ENCODE results near the gene MUC13. TPM values are rescaled to one million over a fixed set of nuclear protein-coding genes. Genes with fewer than 3 reads are reported as not detected.

MUC13 gene
- total RNA-seq, 1 experiment from 2014 or later, result not detected

DNA sequence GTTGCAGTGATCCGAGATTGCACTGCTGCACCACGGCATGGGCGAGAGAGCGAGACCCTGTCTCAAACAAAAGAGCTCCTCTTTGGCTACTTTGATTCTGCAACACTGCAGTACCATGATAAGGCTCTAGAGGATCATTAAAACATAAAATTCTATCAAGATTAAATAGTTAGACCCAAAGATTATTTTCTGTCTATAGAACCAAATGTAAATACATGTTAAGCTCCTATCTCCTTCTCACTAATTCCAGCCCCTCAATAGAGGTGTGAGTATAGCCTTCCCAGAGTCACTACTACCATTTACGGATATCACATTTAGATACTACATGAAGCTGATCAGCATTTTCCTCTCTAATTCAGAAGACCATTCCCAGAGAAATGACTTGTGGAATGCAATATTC, 4.3 kb upstream of the MUC13 start:
- Histone ChIP-seq H3K4me3 (ENCODE audit: low read depth, low read length, poor library complexity, severe bottlenecking) (no peak overlapping the region), H3K27me3 (replicated peaks; ENCODE audit: insufficient read depth, low read depth, low read length, poor library complexity) (no peaks in the 10 kb centered on the region), H3K27ac (ENCODE audit: low read depth, low read length, poor library complexity, severe bottlenecking) (no peak overlapping the region), H3K4me1 (ENCODE audit: insufficient read depth, low read length, poor library complexity, severe bottlenecking) (no peaks in the 10 kb centered on the region), H3K9me3 (ENCODE audit: low read depth, low read length, poor library complexity, severe bottlenecking) (no peaks in the 10 kb centered on the region), H3K36me3 (ENCODE audit: insufficient read depth, low read length, poor library complexity, severe bottlenecking) (no peaks in the 10 kb centered on the region)
- intact Hi-C loops (cut with micrococcal nuclease; ENCODE audit: unreplicated experiment), result no loop called here
- ChIA-PET CTCF (no interaction called here), POLR2A (ENCODE audit: low non-redundant PET) (no interaction called here)
- DNase-seq (ENCODE audit: low spot score), result no peak
- no TSS peak for BruUV-seq (replicated peaks)
- no peak for TF ChIP-seq EZH2 (IDR thresholded peaks at IDR 0.05; ENCODE audit: borderline replicate concordance, low read depth, low read length, poor library complexity, severe bottlenecking)
- TF ChIP-seq, protein P1, sequence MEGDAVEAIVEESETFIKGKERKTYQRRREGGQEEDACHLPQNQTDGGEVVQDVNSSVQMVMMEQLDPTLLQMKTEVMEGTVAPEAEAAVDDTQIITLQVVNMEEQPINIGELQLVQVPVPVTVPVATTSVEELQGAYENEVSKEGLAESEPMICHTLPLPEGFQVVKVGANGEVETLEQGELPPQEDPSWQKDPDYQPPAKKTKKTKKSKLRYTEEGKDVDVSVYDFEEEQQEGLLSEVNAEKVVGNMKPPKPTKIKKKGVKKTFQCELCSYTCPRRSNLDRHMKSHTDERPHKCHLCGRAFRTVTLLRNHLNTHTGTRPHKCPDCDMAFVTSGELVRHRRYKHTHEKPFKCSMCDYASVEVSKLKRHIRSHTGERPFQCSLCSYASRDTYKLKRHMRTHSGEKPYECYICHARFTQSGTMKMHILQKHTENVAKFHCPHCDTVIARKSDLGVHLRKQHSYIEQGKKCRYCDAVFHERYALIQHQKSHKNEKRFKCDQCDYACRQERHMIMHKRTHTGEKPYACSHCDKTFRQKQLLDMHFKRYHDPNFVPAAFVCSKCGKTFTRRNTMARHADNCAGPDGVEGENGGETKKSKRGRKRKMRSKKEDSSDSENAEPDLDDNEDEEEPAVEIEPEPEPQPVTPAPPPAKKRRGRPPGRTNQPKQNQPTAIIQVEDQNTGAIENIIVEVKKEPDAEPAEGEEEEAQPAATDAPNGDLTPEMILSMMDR (conservative IDR thresholded peaks at IDR 0.05; ENCODE audit: low read depth, low read length), result no peak

DNA sequence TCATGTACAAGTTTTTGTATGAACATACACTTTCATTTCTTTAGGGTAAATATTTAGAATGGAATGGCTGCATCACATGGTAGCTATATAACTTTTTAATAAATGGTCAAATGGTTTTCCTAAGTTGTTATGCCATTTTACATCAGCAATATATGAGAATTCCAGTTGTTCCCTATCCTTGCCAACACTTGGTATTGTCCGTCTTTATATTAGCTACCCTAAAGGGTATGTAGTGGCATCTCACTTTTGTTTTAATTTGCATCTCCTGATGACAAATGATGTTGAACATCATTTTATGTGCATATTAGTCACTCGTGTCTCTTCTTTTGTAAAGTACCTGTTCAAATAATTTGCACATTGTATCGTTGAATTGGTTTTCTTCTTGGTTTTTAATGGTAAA, 2.5 kb upstream of the MUC13 start:
- DNase-seq (ENCODE audit: low spot score), result no peak
- POLR2A ChIA-PET (ENCODE audit: low non-redundant PET), result no interaction called here
- Histone ChIP-seq H3K4me1 (ENCODE audit: insufficient read depth, low read length, poor library complexity, severe bottlenecking) (peaks cover 6% of the 10 kb centered on the region), H3K27ac (ENCODE audit: low read depth, low read length, poor library complexity, severe bottlenecking) (no peak overlapping the region), H3K27me3 (replicated peaks; ENCODE audit: insufficient read depth, low read depth, low read length, poor library complexity) (no peaks in the 10 kb centered on the region), H3K9me3 (ENCODE audit: low read depth, low read length, poor library complexity, severe bottlenecking) (no peaks in the 10 kb centered on the region), H3K36me3 (ENCODE audit: insufficient read depth, low read length, poor library complexity, severe bottlenecking) (no peaks in the 10 kb centered on the region), H3K4me3 (ENCODE audit: low read depth, low read length, poor library complexity, severe bottlenecking) (no peak overlapping the region)
- no TSS peak for BruUV-seq (replicated peaks)
- CTCF ChIA-PET, result no interaction called here
- no peak for TF ChIP-seq EZH2 (IDR thresholded peaks at IDR 0.05; ENCODE audit: borderline replicate concordance, low read depth, low read length, poor library complexity, severe bottlenecking)
- TF ChIP-seq, protein P1 (conservative IDR thresholded peaks at IDR 0.05; ENCODE audit: low read depth, low read length), result no peak
- intact Hi-C loops (cut with micrococcal nuclease; ENCODE audit: unreplicated experiment), result no loop called here

DNA sequence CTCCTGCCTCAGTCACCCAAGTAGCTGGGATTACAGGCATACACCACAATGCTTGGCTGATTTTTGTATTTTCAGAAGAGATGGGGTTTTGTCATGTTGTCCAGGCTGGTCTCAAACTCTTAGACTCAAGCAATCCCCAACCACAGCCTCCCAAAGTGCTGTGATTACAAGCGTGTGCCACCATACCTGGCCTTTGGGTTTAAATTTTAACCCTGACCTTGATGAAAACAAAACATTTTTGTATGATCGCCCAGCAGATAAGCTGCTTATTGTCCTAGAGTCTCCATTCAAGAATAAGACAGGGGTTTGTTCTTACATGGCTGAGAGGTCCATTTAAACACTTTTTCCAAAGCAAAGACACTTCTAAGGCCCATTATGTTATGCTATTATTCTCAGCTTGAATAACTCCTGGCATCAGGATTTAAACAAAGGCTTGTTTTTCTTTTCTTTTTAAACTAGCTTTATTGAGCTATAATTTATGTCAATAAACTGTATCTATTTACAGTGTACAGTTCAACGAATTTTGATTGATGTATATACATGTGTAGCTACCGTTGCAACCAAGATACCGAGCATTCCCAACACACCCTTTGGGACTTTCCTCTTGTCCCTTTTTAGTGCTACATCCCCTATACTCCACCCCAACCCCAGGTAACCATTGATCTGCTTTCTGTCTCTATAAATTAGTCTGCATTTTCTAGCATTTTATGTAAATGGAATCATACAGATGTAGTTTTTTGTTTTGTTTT, 1.4 kb upstream of the MUC13 start:
- Histone ChIP-seq H3K9me3 (ENCODE audit: low read depth, low read length, poor library complexity, severe bottlenecking) (no peaks in the 10 kb centered on the region), H3K27me3 (replicated peaks; ENCODE audit: insufficient read depth, low read depth, low read length, poor library complexity) (no peaks in the 10 kb centered on the region), H3K27ac (ENCODE audit: low read depth, low read length, poor library complexity, severe bottlenecking) (no peak overlapping the region), H3K4me1 (ENCODE audit: insufficient read depth, low read length, poor library complexity, severe bottlenecking) (peaks cover 6% of the 10 kb centered on the region), H3K4me3 (ENCODE audit: low read depth, low read length, poor library complexity, severe bottlenecking) (no peak overlapping the region), H3K36me3 (ENCODE audit: insufficient read depth, low read length, poor library complexity, severe bottlenecking) (no peaks in the 10 kb centered on the region)
- TF ChIP-seq, protein P1 (conservative IDR thresholded peaks at IDR 0.05; ENCODE audit: low read depth, low read length), result no peak
- no peak for TF ChIP-seq EZH2 (IDR thresholded peaks at IDR 0.05; ENCODE audit: borderline replicate concordance, low read depth, low read length, poor library complexity, severe bottlenecking)
- no peak for DNase-seq (ENCODE audit: low spot score)
- intact Hi-C loops (cut with micrococcal nuclease; ENCODE audit: unreplicated experiment), result no loop called here
- no TSS peak for BruUV-seq (replicated peaks)
- ChIA-PET CTCF (no interaction called here), POLR2A (ENCODE audit: low non-redundant PET) (no interaction called here)
